Measurements from ENCODE around the gene AGPS. TPM values are rescaled to one million over a fixed set of nuclear protein-coding genes. Genes with fewer than 3 reads are reported as not detected.
"Not testable (repeated sequence)": the region's sequence is repeated elsewhere in the genome, so short reads cannot be mapped to it uniquely, and the experiment has no call there.

The AGPS gene
- polyA plus RNA-seq, 4 donors, result 44.0 to 54.7 (median 50.0) TPM

GRCh38 chr2:177545981-177546585, 153.5 kb downstream of the AGPS start:
- DNase-seq (ENCODE audit: low read depth in 4 of 4, low spot score in 3 of 4), result no peak

GRCh38 chr2:177547122-177547521, 154.5 kb downstream of the AGPS start:
- DNase-seq (ENCODE audit: low read depth in 4 of 4, low spot score in 3 of 4), result no peak

- no peak for DNase-seq (ENCODE audit: low read depth in 4 of 4, low spot score in 3 of 4)
Observed at GRCh38 chr2:177547772-177548171, 155.2 kb downstream of the AGPS start.

- DNase-seq (ENCODE audit: low read depth in 4 of 4, low spot score in 3 of 4), result no peak
Observed at GRCh38 chr2:177548636-177549035, 156.1 kb downstream of the AGPS start.

- no peak for DNase-seq (ENCODE audit: low read depth in 4 of 4, low spot score in 3 of 4)
Observed at GRCh38 chr2:177549171-177549570, 156.6 kb downstream of the AGPS start.

GRCh38 chr2:177550264-177551200, 158.0 kb downstream of the AGPS start:
- DNase-seq (ENCODE audit: low read depth in 4 of 4, low spot score in 3 of 4), result no peak

GRCh38 chr2:177551360-177551759, 158.8 kb downstream of the AGPS start:
- DNase-seq (ENCODE audit: low read depth in 4 of 4, low spot score in 3 of 4), result not testable (repeated sequence)

- DNase-seq (ENCODE audit: low read depth in 4 of 4, low spot score in 3 of 4), result no peak
Observed at GRCh38 chr2:177551989-177552421, 159.4 kb downstream of the AGPS start.

- peak; percentile 85 to 94 (median 88) for DNase-seq (ENCODE audit: low read depth in 4 of 4, low spot score in 3 of 4)
Observed at GRCh38 chr2:177552422-177553175, 160.0 kb downstream of the AGPS start.

GRCh38 chr2:177553176-177553884, 160.8 kb downstream of the AGPS start:
- DNase-seq (ENCODE audit: low read depth in 4 of 4, low spot score in 3 of 4), result no peak

- DNase-seq (ENCODE audit: low read depth in 4 of 4, low spot score in 3 of 4), result no peak
Observed at GRCh38 chr2:177554365-177554764, 161.8 kb downstream of the AGPS start.

- peak in 2 of 4 donors; percentile 51 to 60 for DNase-seq (ENCODE audit: low read depth in 4 of 4, low spot score in 3 of 4)
Observed at GRCh38 chr2:177556153-177556552, 163.6 kb downstream of the AGPS start.

GRCh38 chr2:177557794-177558193, 165.2 kb downstream of the AGPS start:
- DNase-seq (ENCODE audit: low read depth in 4 of 4, low spot score in 3 of 4), result no peak

- DNase-seq (ENCODE audit: low read depth in 4 of 4, low spot score in 3 of 4), result no peak
Observed at GRCh38 chr2:177559638-177560037, 167.1 kb downstream of the AGPS start.

GRCh38 chr2:177568390-177568789, 175.8 kb downstream of the AGPS start:
- DNase-seq (ENCODE audit: low read depth in 4 of 4, low spot score in 3 of 4), result no peak

GRCh38 chr2:177568893-177569292, 176.3 kb downstream of the AGPS start:
- no peak for DNase-seq (ENCODE audit: low read depth in 4 of 4, low spot score in 3 of 4)

GRCh38 chr2:177572236-177572671, 179.7 kb downstream of the AGPS start:
- no peak for DNase-seq (ENCODE audit: low read depth in 4 of 4, low spot score in 3 of 4)

GRCh38 chr2:177573120-177573519, 180.5 kb downstream of the AGPS start:
- no peak for DNase-seq (ENCODE audit: low read depth in 4 of 4, low spot score in 3 of 4)

GRCh38 chr2:177574356-177574755, 181.8 kb downstream of the AGPS start:
- DNase-seq (ENCODE audit: low read depth in 4 of 4, low spot score in 3 of 4), result no peak

GRCh38 chr2:177575358-177575757, 182.8 kb downstream of the AGPS start:
- no peak for DNase-seq (ENCODE audit: low read depth in 4 of 4, low spot score in 3 of 4)

Data from right renal pelvis (tissue), 4 donors.